ENCODE results near the gene FLVCR2.

FLVCR2 gene

DNA sequence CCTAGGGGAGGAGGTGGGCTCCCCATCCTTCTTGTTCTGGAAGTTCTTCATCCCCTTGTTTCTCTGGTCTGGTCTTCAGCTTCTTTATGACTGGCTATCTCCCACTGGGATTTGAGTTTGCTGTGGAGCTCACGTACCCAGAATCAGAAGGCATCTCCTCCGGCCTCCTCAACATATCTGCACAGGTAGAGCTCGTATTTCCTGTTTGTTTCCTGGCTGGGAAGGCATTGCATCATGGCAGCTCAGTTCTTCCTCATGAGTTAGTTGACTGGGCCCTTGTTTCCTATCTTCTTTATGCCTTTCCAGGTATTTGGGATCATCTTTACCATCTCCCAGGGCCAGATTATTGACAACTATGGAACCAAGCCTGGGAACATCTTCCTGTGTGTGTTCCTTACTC lies 62.5 kb downstream of the FLVCR2 start:
- no peak for TF ChIP-seq EZH2phosphoT487 (conservative IDR thresholded peaks at IDR 0.05; ENCODE audit: low read length)
- TF ChIP-seq, protein P1, sequence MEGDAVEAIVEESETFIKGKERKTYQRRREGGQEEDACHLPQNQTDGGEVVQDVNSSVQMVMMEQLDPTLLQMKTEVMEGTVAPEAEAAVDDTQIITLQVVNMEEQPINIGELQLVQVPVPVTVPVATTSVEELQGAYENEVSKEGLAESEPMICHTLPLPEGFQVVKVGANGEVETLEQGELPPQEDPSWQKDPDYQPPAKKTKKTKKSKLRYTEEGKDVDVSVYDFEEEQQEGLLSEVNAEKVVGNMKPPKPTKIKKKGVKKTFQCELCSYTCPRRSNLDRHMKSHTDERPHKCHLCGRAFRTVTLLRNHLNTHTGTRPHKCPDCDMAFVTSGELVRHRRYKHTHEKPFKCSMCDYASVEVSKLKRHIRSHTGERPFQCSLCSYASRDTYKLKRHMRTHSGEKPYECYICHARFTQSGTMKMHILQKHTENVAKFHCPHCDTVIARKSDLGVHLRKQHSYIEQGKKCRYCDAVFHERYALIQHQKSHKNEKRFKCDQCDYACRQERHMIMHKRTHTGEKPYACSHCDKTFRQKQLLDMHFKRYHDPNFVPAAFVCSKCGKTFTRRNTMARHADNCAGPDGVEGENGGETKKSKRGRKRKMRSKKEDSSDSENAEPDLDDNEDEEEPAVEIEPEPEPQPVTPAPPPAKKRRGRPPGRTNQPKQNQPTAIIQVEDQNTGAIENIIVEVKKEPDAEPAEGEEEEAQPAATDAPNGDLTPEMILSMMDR (IDR thresholded peaks at IDR 0.05; ENCODE audit: insufficient read depth, low read length, poor library complexity, severe bottlenecking), result no peak
- H3K27me3 ChIP-seq (ENCODE audit: low read length), result no peaks in the 10 kb centered on the region
- no peaks in the 10 kb centered on the region for H3K9me2 ChIP-seq (replicated peaks; ENCODE audit: insufficient read depth, low read length)

GRCh38 chr14:75643985-75644384 lies 65.6 kb downstream of the FLVCR2 start:
- Histone ChIP-seq H3K9me3 (ENCODE audit: insufficient read depth, low read length) (no peaks in the 10 kb centered on the region), H2AFZ (ENCODE audit: low read depth, low read length, severe bottlenecking) (no peak overlapping the region), H3K9me2 (replicated peaks; ENCODE audit: insufficient read depth, low read length) (no peaks in the 10 kb centered on the region), H3K4me3 (ENCODE audit: insufficient read depth, low read length, poor library complexity, severe bottlenecking) (no peak overlapping the region), H3F3A (ENCODE audit: insufficient read depth) (no peaks in the 10 kb centered on the region), H3K4me2 (ENCODE audit: low read depth, low read length, poor library complexity, severe bottlenecking) (no peak overlapping the region), H3K27me3 (ENCODE audit: low read length) (no peaks in the 10 kb centered on the region), H4K20me1 (ENCODE audit: low read depth, low read length) (no peaks in the 10 kb centered on the region), H3K36me3 (ENCODE audit: low read length) (no peaks in the 10 kb centered on the region), H3K27ac (ENCODE audit: low read depth, low read length) (no peak overlapping the region), H3K9ac (ENCODE audit: low read length) (no peak overlapping the region), H3K79me2 (ENCODE audit: insufficient read depth, low read length) (no peaks in the 10 kb centered on the region)
- TF ChIP-seq EZH2phosphoT487 (conservative IDR thresholded peaks at IDR 0.05; ENCODE audit: low read length), result no peak
- TF ChIP-seq, protein P1 (IDR thresholded peaks at IDR 0.05; ENCODE audit: insufficient read depth, low read length, poor library complexity, severe bottlenecking), result no peak

More for the DNA sequence above, 62.5 kb downstream of the FLVCR2 start:
- Histone ChIP-seq H3K4me3 (ENCODE audit: insufficient read depth, low read length, poor library complexity, severe bottlenecking) (no peak overlapping the region), H4K20me1 (ENCODE audit: low read depth, low read length) (no peaks in the 10 kb centered on the region), H2AFZ (ENCODE audit: low read depth, low read length, severe bottlenecking) (no peak overlapping the region), H3K36me3 (ENCODE audit: low read length) (no peaks in the 10 kb centered on the region), H3K4me2 (ENCODE audit: low read depth, low read length, poor library complexity, severe bottlenecking) (no peak overlapping the region), H3K79me2 (ENCODE audit: insufficient read depth, low read length) (no peaks in the 10 kb centered on the region), H3K27ac (ENCODE audit: low read depth, low read length) (no peak overlapping the region), H3K9ac (ENCODE audit: low read length) (no peak overlapping the region), H3K9me3 (ENCODE audit: insufficient read depth, low read length) (no peaks in the 10 kb centered on the region), H3F3A (ENCODE audit: insufficient read depth) (no peaks in the 10 kb centered on the region)

DNA sequence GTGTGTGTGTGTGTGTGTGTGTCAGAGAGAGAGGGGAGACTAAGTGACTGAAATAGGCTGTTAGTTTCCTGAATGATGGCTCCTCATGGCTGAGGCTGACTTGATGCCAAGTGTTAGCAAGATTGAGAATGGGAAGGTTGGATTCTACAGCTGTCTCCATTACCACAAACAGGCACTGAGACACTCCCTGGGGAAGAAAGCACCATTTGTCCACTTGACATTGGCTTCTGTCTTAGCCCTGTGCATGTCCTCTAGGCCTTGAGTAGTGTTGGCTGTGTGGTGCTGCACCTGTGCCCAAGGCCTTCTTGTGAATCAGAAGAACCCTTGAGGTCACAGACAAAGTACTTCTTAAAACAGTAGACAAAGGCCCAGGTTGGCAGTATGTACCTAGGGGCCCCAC lies 66.6 kb downstream of the FLVCR2 start:
- H4K20me1 ChIP-seq (ENCODE audit: low read depth, low read length), result no peaks in the 10 kb centered on the region
- no peaks in the 10 kb centered on the region for H3F3A ChIP-seq (ENCODE audit: insufficient read depth)
- H2AFZ ChIP-seq (ENCODE audit: low read depth, low read length, severe bottlenecking), result no peak overlapping the region
- no peaks in the 10 kb centered on the region for H3K79me2 ChIP-seq (ENCODE audit: insufficient read depth, low read length)
- H3K9me2 ChIP-seq (replicated peaks; ENCODE audit: insufficient read depth, low read length), result no peaks in the 10 kb centered on the region
- no peak overlapping the region for H3K9ac ChIP-seq (ENCODE audit: low read length)
- H3K9me3 ChIP-seq (ENCODE audit: insufficient read depth, low read length), result no peaks in the 10 kb centered on the region
- H3K27ac ChIP-seq (ENCODE audit: low read depth, low read length), result no peak overlapping the region
- TF ChIP-seq, protein P1 (IDR thresholded peaks at IDR 0.05; ENCODE audit: insufficient read depth, low read length, poor library complexity, severe bottlenecking), result no peak
- no peak for TF ChIP-seq EZH2phosphoT487 (conservative IDR thresholded peaks at IDR 0.05; ENCODE audit: low read length)
- H3K4me3 ChIP-seq (ENCODE audit: insufficient read depth, low read length, poor library complexity, severe bottlenecking), result no peak overlapping the region
- H3K36me3 ChIP-seq (ENCODE audit: low read length), result no peaks in the 10 kb centered on the region; the same call in 1 of the 2 replicates
- H3K27me3 ChIP-seq (ENCODE audit: low read length), result no peaks in the 10 kb centered on the region
- H3K4me2 ChIP-seq (ENCODE audit: low read depth, low read length, poor library complexity, severe bottlenecking), result no peak overlapping the region
